ENCODE results near the gene MYO9B. TPM values are rescaled to one million over a fixed set of nuclear protein-coding genes. Genes with fewer than 3 reads are reported as not detected.
A peak's percentile ranks its signal among the peaks of the same experiment; 100 is the strongest.

MYO9B gene
- total RNA-seq, 5 donors from 2014 or later (not counting 1 experiment from before 2014, with no cell fraction given) = 185 to 220 (median 202) TPM

GRCh38 chr19:17123041-17123440, 47.5 kb downstream of the MYO9B start:
- no peak for ATAC-seq (replicated peaks in 1 of 4)
- no peaks in the 10 kb centered on the region for H3K27me3 ChIP-seq (replicated peaks in 1 of 2; ENCODE audit: control insufficient read depth in 2 of 2, extremely low read depth in 1 of 2, insufficient read depth in 2 of 2, low read length in 1 of 2)
- ChIA-PET CTCF (no interaction called here), POLR2A (no interaction called here)
- peaks cover 10 to 11% of the 10 kb centered on the region in 2 donors for H3K36me3 ChIP-seq (ENCODE audit: control insufficient read depth in 2 of 2, extremely low read depth in 1 of 2, insufficient read depth in 1 of 2, low read length in 1 of 2)
- peak overlapping the region; percentile 35 for H3K27ac ChIP-seq (ENCODE audit: low read length)
- peaks cover 48 to 62% (median 51%) of the 10 kb centered on the region in 3 donors for H3K4me1 Mint-ChIP-seq
- no peaks in the 10 kb centered on the region for H3K27me3 Mint-ChIP-seq
- no peak overlapping the region for H3K4me3 ChIP-seq (ENCODE audit: control insufficient read depth in 1 of 2, extremely low read depth in 1 of 2, low read length in 1 of 2)
- no peaks in the 10 kb centered on the region for H3K9me3 Mint-ChIP-seq
- DNase-seq = no peak
- H3K4me1 ChIP-seq (ENCODE audit: control insufficient read depth in 1 of 2, extremely low read depth in 1 of 2, insufficient read depth in 2 of 2, low read length in 2 of 2) = peaks cover 21 to 67% of the 10 kb centered on the region in 2 experiments
- peaks cover 19% of the 10 kb centered on the region for H3K36me3 Mint-ChIP-seq
- no peaks in the 10 kb centered on the region for H3K9me3 ChIP-seq
- WGBS (ENCODE audit: insufficient coverage) = no CpG with 5 or more reads among the region's 2 CpGs
- peak overlapping the region in 1 of 2 donors; percentile 26 for H3K27ac Mint-ChIP-seq
- H3K4me3 Mint-ChIP-seq = no peak overlapping the region

GRCh38 chr19:17124025-17124424, 48.4 kb downstream of the MYO9B start:
- CTCF ChIA-PET = interaction anchor here in 1 of 2 donors (0.7 kb wide), 1 partner anchor 1302 kb away, joined by 6 read pairs; no protein-coding TSS in a partner anchor
- H3K27ac Mint-ChIP-seq = peak overlapping the region; percentile 99
- Histone ChIP-seq H3K4me3 (ENCODE audit: control insufficient read depth in 1 of 2, extremely low read depth in 1 of 2, low read length in 1 of 2) (no peak overlapping the region), H3K36me3 (ENCODE audit: control insufficient read depth in 2 of 2, extremely low read depth in 1 of 2, insufficient read depth in 1 of 2, low read length in 1 of 2) (peaks cover 9% of the 10 kb centered on the region in 2 donors), H3K4me1 (ENCODE audit: control insufficient read depth in 1 of 2, extremely low read depth in 1 of 2, insufficient read depth in 2 of 2, low read length in 2 of 2) (peaks cover 21 to 77% of the 10 kb centered on the region in 2 experiments), H3K27ac (ENCODE audit: low read length) (peak overlapping the region; percentile 96), H3K27me3 (replicated peaks in 1 of 2; ENCODE audit: control insufficient read depth in 2 of 2, extremely low read depth in 1 of 2, insufficient read depth in 2 of 2, low read length in 1 of 2) (no peaks in the 10 kb centered on the region), H3K9me3 (no peaks in the 10 kb centered on the region)
- WGBS (ENCODE audit: insufficient coverage) = no CpG with 5 or more reads among the region's 1 CpG
- H3K36me3 Mint-ChIP-seq = peaks cover 16% of the 10 kb centered on the region
- POLR2A ChIA-PET = interaction anchor here in 1 of 2 donors (0.6 kb wide), 1 partner anchor 40 kb away, joined by 6 read pairs; no protein-coding TSS in a partner anchor
- H3K27me3 Mint-ChIP-seq = no peaks in the 10 kb centered on the region
- H3K9me3 Mint-ChIP-seq = no peaks in the 10 kb centered on the region
- peaks cover 48 to 68% (median 51%) of the 10 kb centered on the region in 3 donors for H3K4me1 Mint-ChIP-seq
- H3K4me3 Mint-ChIP-seq = peak overlapping the region in 1 of 3 donors; percentile 92
- no peak for ATAC-seq (replicated peaks in 1 of 4)
- no peak for DNase-seq

- Histone ChIP-seq H3K4me3 (ENCODE audit: control insufficient read depth in 1 of 2, extremely low read depth in 1 of 2, low read length in 1 of 2) (peak overlapping the region; percentile 42 to 66), H3K4me1 (ENCODE audit: control insufficient read depth in 1 of 2, extremely low read depth in 1 of 2, insufficient read depth in 2 of 2, low read length in 2 of 2) (peaks cover 21 to 80% of the 10 kb centered on the region in 2 experiments), H3K27me3 (replicated peaks in 1 of 2; ENCODE audit: control insufficient read depth in 2 of 2, extremely low read depth in 1 of 2, insufficient read depth in 2 of 2, low read length in 1 of 2) (no peaks in the 10 kb centered on the region), H3K9me3 (no peaks in the 10 kb centered on the region), H3K27ac (ENCODE audit: low read length) (peak overlapping the region; percentile 96), H3K36me3 (ENCODE audit: control insufficient read depth in 2 of 2, extremely low read depth in 1 of 2, insufficient read depth in 1 of 2, low read length in 1 of 2) (peaks cover 2 to 3% of the 10 kb centered on the region in 2 donors)
- ATAC-seq (replicated peaks in 1 of 4) = peak; percentile 66 to 82 (median 74)
- Mint-ChIP-seq H3K27me3 (no peaks in the 10 kb centered on the region), H3K9me3 (no peaks in the 10 kb centered on the region), H3K27ac (peak overlapping the region; percentile 99), H3K4me3 (peak overlapping the region; percentile 76 to 92 (median 80)), H3K4me1 (peaks cover 47 to 70% (median 48%) of the 10 kb centered on the region in 3 donors), H3K36me3 (peaks cover 12% of the 10 kb centered on the region)
- 10% methylated on average over 6 of the region's 10 CpGs for WGBS (ENCODE audit: insufficient coverage)
- POLR2A ChIA-PET = interaction anchor here (0.7 to 1.1 kb wide), 4 partner anchors 10 to 119 kb away, joined by 4 to 13 read pairs (median 5); no protein-coding TSS in a partner anchor
- DNase-seq = peak in 25 of 35 experiments; percentile 3 to 86 (median 67)
- CTCF ChIA-PET = interaction anchor here (0.5 to 2.1 kb wide), 6 partner anchors 26 to 166 kb away, joined by 3 to 9 read pairs (median 6); partner anchors contain the start of genes HAUS8 (in 1 of the 2) and MYO9B (in 1 of the 2)
These were observed 49.6 kb downstream of the MYO9B start for GRCh38 chr19:17125062-17125727.

GRCh38 chr19:17125728-17126677, 50.4 kb downstream of the MYO9B start:
- Mint-ChIP-seq H3K4me3 (peak overlapping the region; percentile 76 to 92 (median 80)), H3K9me3 (no peaks in the 10 kb centered on the region), H3K4me1 (peaks cover 39 to 70% (median 49%) of the 10 kb centered on the region in 3 donors), H3K36me3 (peaks cover 12% of the 10 kb centered on the region), H3K27me3 (no peaks in the 10 kb centered on the region), H3K27ac (peak overlapping the region; percentile 99)
- Histone ChIP-seq H3K27me3 (replicated peaks in 1 of 2; ENCODE audit: control insufficient read depth in 2 of 2, extremely low read depth in 1 of 2, insufficient read depth in 2 of 2, low read length in 1 of 2) (no peaks in the 10 kb centered on the region), H3K4me1 (ENCODE audit: control insufficient read depth in 1 of 2, extremely low read depth in 1 of 2, insufficient read depth in 2 of 2, low read length in 2 of 2) (peaks cover 21 to 80% of the 10 kb centered on the region in 2 experiments), H3K9me3 (no peaks in the 10 kb centered on the region), H3K4me3 (ENCODE audit: control insufficient read depth in 1 of 2, extremely low read depth in 1 of 2, low read length in 1 of 2) (peak overlapping the region; percentile 42 to 66), H3K36me3 (ENCODE audit: control insufficient read depth in 2 of 2, extremely low read depth in 1 of 2, insufficient read depth in 1 of 2, low read length in 1 of 2) (peaks cover 2 to 3% of the 10 kb centered on the region in 2 donors), H3K27ac (ENCODE audit: low read length) (peak overlapping the region; percentile 96)
- ATAC-seq (replicated peaks in 1 of 4) (peak; percentile 85 to 98 (median 96)), DNase-seq (peak; percentile 67 to 91 (median 82))
- 5% methylated on average over 20 of the region's 23 CpGs for WGBS (ENCODE audit: insufficient coverage)
- POLR2A ChIA-PET = interaction anchor here (0.7 to 1.1 kb wide), 4 partner anchors 11 to 58 kb away, joined by 4 to 5 read pairs (median 5); partner anchors contain the start of gene HAUS8 (in 1 of the 2)
- CTCF ChIA-PET = interaction anchor here (0.5 to 2.1 kb wide), 4 partner anchors 27 to 58 kb away, joined by 3 to 9 read pairs (median 4); partner anchors contain the start of genes HAUS8 (in 1 of the 2) and MYO9B (in 1 of the 2)

GRCh38 chr19:17127671-17128070, 52.1 kb downstream of the MYO9B start:
- no peaks in the 10 kb centered on the region for H3K27me3 ChIP-seq (replicated peaks in 1 of 2; ENCODE audit: control insufficient read depth in 2 of 2, extremely low read depth in 1 of 2, insufficient read depth in 2 of 2, low read length in 1 of 2)
- H3K27me3 Mint-ChIP-seq = no peaks in the 10 kb centered on the region
- no peaks in the 10 kb centered on the region for H3K9me3 ChIP-seq
- peaks cover under 1 to 3% of the 10 kb centered on the region in 2 donors for H3K36me3 ChIP-seq (ENCODE audit: control insufficient read depth in 2 of 2, extremely low read depth in 1 of 2, insufficient read depth in 1 of 2, low read length in 1 of 2)
- H3K27ac Mint-ChIP-seq = peak overlapping the region; percentile 83 to 85
- no peak overlapping the region for H3K4me3 ChIP-seq (ENCODE audit: control insufficient read depth in 1 of 2, extremely low read depth in 1 of 2, low read length in 1 of 2)
- peaks cover 21 to 70% of the 10 kb centered on the region in 2 experiments for H3K4me1 ChIP-seq (ENCODE audit: control insufficient read depth in 1 of 2, extremely low read depth in 1 of 2, insufficient read depth in 2 of 2, low read length in 2 of 2)
- peaks cover 35 to 61% (median 41%) of the 10 kb centered on the region in 3 donors for H3K4me1 Mint-ChIP-seq
- ChIA-PET POLR2A (no interaction called here), CTCF (no interaction called here)
- peaks cover 3% of the 10 kb centered on the region for H3K36me3 Mint-ChIP-seq
- no peaks in the 10 kb centered on the region for H3K9me3 Mint-ChIP-seq
- peak overlapping the region; percentile 43 for H3K27ac ChIP-seq (ENCODE audit: low read length)
- 96% methylated on average over 6 of the region's 6 CpGs for WGBS (ENCODE audit: insufficient coverage)
- ATAC-seq (replicated peaks in 1 of 4) = no peak
- peak overlapping the region in 1 of 3 donors; percentile 92 for H3K4me3 Mint-ChIP-seq
- DNase-seq = no peak

All from T-cell (primary cell).